Adrenal gland (tissue), 12 donors: ENCODE results near the gene ADGRA1. TPM values are rescaled to one million over a fixed set of nuclear protein-coding genes. Genes with fewer than 3 reads are reported as not detected.

ENCODE experiments used
- DNase-seq, 7 donors: peaks; one replicate each; pipeline ENCODE4 v3.0.0-alpha.2; 2019 to 2020
- H3K27ac ChIP-seq, 5 donors: fragments of 200-600 bp; sonication (generic) in 4 of 5; 1 replicate in 3 of 5; 2 replicates in 2 of 5; pipeline versions ENCODE4 v1.5.1 to v1.8.0; 2016 to 2020; ENCODE audit warnings: mild to moderate bottlenecking in 1 of 5
- H3K27me3 ChIP-seq: fragments of 200-600 bp; 2 replicates; pipeline ENCODE4 v1.8.0; 2021
- H3K36me3 ChIP-seq, 2 donors: fragments of 200-600 bp; replicated peaks in 1 of 2; 1 replicate in 1 of 2; 2 replicates in 1 of 2; pipeline versions ENCODE4 v1.5.1 to v1.8.0; 2018 to 2022
- H3K4me1 ChIP-seq, 2 donors: fragments of 200-600 bp; replicated peaks in 1 of 2; 1 replicate in 1 of 2; 2 replicates in 1 of 2; pipeline versions ENCODE4 v1.5.1 to v1.8.0; 2018 to 2021
- H3K4me3 ChIP-seq, 4 donors: fragments of 200-600 bp; sonication (generic) in 3 of 4; one replicate each; pipeline ENCODE4 v1.5.1; 2016 to 2018
- H3K9me3 ChIP-seq, 3 donors: fragments of 200-600 bp; sonication (generic) in 1 of 3; replicated peaks in 1 of 3; 1 replicate in 2 of 3; 2 replicates in 1 of 3; pipeline versions ENCODE4 v1.5.1 to v1.8.0; 2016 to 2021
- CTCF ChIP-seq, 6 experiments: fragments of 450-650 bp in 4 of 6; fragments of 200-600 bp in 2 of 6; sonication (generic) in 1 of 6; IDR thresholded peaks; 1 replicate in 5 of 6; 2 replicates in 1 of 6; pipeline versions ENCODE4 v1.5.1 to v1.8.0; 2016 to 2021; ENCODE audit warnings: antibody characterized with exemption in 6 of 6, mild to moderate bottlenecking in 2 of 6, moderate library complexity in 1 of 6
- POLR2A ChIP-seq, 2 donors: fragments of 450-650 bp; IDR thresholded peaks; one replicate each; pipeline ENCODE4 v1.6.1; 2017; ENCODE audit warnings: antibody characterized with exemption in 2 of 2, mild to moderate bottlenecking in 2 of 2, moderate library complexity in 1 of 2
- WGBS, 4 donors: extraction: QIAGEN DNeasy Blood & Tissue Kit in 2 of 4; methylation state at CpG; one replicate each; pipeline versions ENCODE4 v1.1.5 to v1.1.7; 2013 to 2017; 5-methylcytosine and 5-hydroxymethylcytosine counted together
- intact Hi-C, 2 donors: fragments of 100-400 bp; cut with DNase I; formaldehyde crosslinking; loops; one replicate each; pipeline versions ENCODE4 v1.14.1 to v1.15.0; 2022 to 2023
- polyA plus RNA-seq, 3 donors: library from polyadenylated mRNA; stranded (reverse); fragments of 200-250 nt in 2 of 3; fragments of 350-450 nt in 1 of 3; fragmentation: Illumina TruSeq in 1 of 3; extraction: RNeasy Lipid Tissue Mini Kit (QIAGEN cat#74804) in 1 of 3; gene quantifications; one replicate each; pipeline ENCODE4 v1.2.3, GENCODE V29; 2013 to 2014
- total RNA-seq, 9 donors: library from RNA; depleted of rRNA in 4 of 9; stranded (reverse); fragments of >200 nt in 4 of 9; fragments of 120-200 nt in 1 of 9; fragmentation: NEBNext Ultra II Directional in 1 of 9; extraction: Animal tissue kit (Norgen Biotek cat#: 25700) in 1 of 9; gene quantifications; one replicate each; pipeline versions ENCODE4 v1.1.0 to v1.2.4, GENCODE V29; 2013 to 2023
- donor health status: healthy with polysubstance abuse.
- donor health status: Bipolar disorder and iron deficiency.
- donor health status: DM: yes; HTN: yes; CAD: no.
- donor health status: DM: no; HTN: no; CAD: no.
- donor health status: DM: no; HTN: no; CAD: no.
- donor health status: DM: yes; HTN: yes; CAD: no.

The ADGRA1 gene
- total and polyA plus RNA-seq, 12 donors, result 0.06 to 8.2 (median 2.7) TPM; not detected in 2

GRCh38 chr10:133176546-133176945 is 88.8 kb downstream of the ADGRA1 start:
- H3K27me3 ChIP-seq, result no peaks in the 10 kb centered on the region
- TF ChIP-seq POLR2A (IDR thresholded peaks at IDR 0.05) (no peak), CTCF (IDR thresholded peaks at IDR 0.05) (no peak)
- H3K36me3 ChIP-seq, result no peaks in the 10 kb centered on the region
- H3K4me1 ChIP-seq, result no peaks in the 10 kb centered on the region
- 88 to 100% (median 94%) methylated on average over 2 to 4 of the region's 4 CpGs for WGBS, 4 donors
- no peak overlapping the region for H3K4me3 ChIP-seq
- intact Hi-C loops, result no loop called here
- H3K27ac ChIP-seq, result no peak overlapping the region
- no peak for DNase-seq
- H3K9me3 ChIP-seq, result no peaks in the 10 kb centered on the region

DNA sequence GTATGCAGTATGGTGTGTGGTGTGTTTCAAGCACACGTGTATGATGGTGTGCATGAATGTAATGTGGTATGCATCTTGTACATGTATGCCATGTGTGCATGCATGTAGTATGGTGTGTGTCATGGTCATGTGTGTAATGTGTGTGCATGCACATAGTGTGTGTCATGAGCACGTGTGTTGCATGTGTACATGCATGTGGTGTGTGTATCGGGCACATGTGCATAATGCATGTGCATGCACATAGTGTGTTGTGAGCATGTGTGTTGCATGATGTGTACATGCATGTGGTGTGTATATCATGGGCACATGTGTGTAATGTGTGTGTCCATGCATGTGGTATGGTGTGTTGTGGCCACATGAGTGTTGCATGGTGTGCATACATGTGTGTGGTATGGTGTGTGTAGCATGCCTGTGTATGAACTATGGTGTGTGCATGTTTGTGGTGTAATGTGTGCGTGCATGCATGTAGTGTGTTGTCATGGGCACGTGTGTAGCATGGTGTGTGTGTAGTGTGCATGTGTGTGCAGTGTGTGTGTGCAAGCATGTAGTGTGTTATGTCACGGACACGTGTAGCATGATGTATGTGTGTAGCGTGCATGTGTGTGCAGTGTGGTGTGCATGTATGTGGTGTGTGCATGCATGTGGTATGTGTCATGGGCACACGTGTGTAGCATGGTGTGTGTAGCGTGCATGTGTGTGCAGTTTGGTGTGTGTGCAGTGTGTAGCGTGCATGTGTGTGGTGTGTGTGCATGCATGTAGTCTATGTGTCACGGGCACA is 89.8 kb downstream of the ADGRA1 start:
- intact Hi-C loops, result no loop called here
- H3K4me3 ChIP-seq, result no peak overlapping the region
- TF ChIP-seq POLR2A (IDR thresholded peaks at IDR 0.05) (no peak), CTCF (IDR thresholded peaks at IDR 0.05) (no peak)
- H3K4me1 ChIP-seq, result no peaks in the 10 kb centered on the region
- no peaks in the 10 kb centered on the region for H3K9me3 ChIP-seq
- H3K27me3 ChIP-seq, result no peaks in the 10 kb centered on the region
- 92 to 94% (median 93%) methylated on average over 12 of the region's 12 CpGs for WGBS, 4 donors
- no peak overlapping the region for H3K27ac ChIP-seq
- no peaks in the 10 kb centered on the region for H3K36me3 ChIP-seq
- DNase-seq, result no peak

DNA sequence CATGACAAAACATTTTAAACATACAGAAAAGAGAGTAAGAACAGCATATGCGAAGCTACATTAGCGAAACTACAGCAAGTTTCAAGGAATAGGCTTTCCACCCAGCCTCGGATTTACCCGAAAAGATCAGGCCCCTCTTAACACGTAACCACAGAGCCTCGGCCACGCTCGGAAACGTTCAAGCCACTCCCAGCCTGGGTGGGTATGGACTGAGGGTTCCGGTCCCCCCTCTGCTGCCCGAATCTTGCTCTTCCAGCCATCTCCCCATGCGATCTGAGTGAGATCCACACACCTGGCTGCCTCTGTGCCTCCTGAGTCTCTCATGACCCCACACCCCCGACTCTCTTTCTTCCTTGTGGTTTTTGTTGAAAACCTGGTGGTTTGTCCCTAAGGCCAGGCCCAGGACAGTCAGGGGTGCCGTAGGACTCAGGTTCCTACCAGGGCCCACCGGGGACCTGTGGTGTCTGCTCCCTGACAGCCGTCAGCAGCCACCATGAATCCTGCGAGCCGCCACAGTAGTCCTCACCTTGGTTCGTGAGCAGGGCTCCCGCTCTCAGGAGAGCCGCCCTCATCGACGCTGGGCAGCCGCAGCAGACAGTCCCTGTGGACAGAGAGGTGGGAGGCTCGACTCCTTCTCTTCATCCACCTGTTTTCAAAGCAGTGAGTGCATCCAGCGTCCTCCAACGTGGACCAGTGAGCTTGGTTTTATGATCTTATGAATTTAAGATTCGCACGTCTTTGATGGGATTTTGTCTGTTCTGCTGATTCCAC is 90.8 kb downstream of the ADGRA1 start:
- Histone ChIP-seq H3K9me3 (no peaks in the 10 kb centered on the region), H3K36me3 (no peaks in the 10 kb centered on the region), H3K4me1 (no peaks in the 10 kb centered on the region), H3K27me3 (no peaks in the 10 kb centered on the region), H3K27ac (no peak overlapping the region), H3K4me3 (no peak overlapping the region)
- TF ChIP-seq CTCF (IDR thresholded peaks at IDR 0.05) (no peak), POLR2A (IDR thresholded peaks at IDR 0.05) (no peak)
- intact Hi-C loops, result no loop called here
- WGBS, 4 donors, result 92 to 95% (median 93%) methylated on average over 26 to 29 of the region's 29 CpGs
- DNase-seq, result no peak

DNA sequence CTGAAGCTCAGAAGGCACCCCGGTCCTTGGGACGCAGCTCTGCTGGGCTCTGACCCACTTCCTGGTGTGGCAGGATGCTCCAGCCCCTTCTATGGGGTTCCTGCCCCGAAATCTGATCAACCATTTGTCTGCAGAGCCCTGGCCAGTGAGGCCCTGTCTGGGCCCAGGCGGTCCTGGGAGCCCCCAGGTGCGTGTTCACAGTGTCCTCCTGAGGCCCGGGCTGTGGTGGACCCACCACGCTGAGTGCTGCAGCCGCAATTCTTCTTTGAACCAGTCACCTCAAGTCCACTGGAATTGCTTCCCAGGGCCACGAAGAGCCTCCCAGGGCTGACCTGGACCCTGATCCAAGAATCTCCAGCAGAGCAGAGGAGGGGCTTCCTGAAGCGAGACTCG is 91.4 kb downstream of the ADGRA1 start:
- H3K36me3 ChIP-seq, result no peaks in the 10 kb centered on the region

More for the DNA sequence above, 91.4 kb downstream of the ADGRA1 start:
- no peak for DNase-seq
- Histone ChIP-seq H3K9me3 (no peaks in the 10 kb centered on the region), H3K27ac (no peak overlapping the region), H3K4me3 (no peak overlapping the region), H3K27me3 (no peaks in the 10 kb centered on the region), H3K4me1 (no peaks in the 10 kb centered on the region)
- 91 to 100% (median 94%) methylated on average over 4 to 11 of the region's 11 CpGs for WGBS, 4 donors
- TF ChIP-seq POLR2A (IDR thresholded peaks at IDR 0.05) (no peak), CTCF (IDR thresholded peaks at IDR 0.05) (no peak)
- intact Hi-C loops, result no loop called here
